Nephron progenitor cell (in vitro differentiated cells): ENCODE results near the gene UBAP2.
"Not testable (repeated sequence)": the region's sequence is repeated elsewhere in the genome, so short reads cannot be mapped to it uniquely, and the experiment has no call there.

Experiments used
- DNase-seq: peaks from one replicate; pipeline ENCODE4 v3.0.0; 2021
- H3K27ac Mint-ChIP-seq: 2 replicates; pipeline ENCODE4 v1.8.0; 2021; ENCODE audit warnings: mild to moderate bottlenecking, moderate library complexity, mixed read lengths
- H3K27me3 Mint-ChIP-seq: 2 replicates; pipeline ENCODE4 v1.8.0; 2021; ENCODE audit warnings: mild to moderate bottlenecking, low read depth, mixed read lengths; ENCODE audit not compliant: poor library complexity
- H3K36me3 Mint-ChIP-seq: 2 replicates; pipeline ENCODE4 v1.8.0; 2021; ENCODE audit warnings: low read depth, mixed read lengths
- H3K4me1 Mint-ChIP-seq: 2 replicates; pipeline ENCODE4 v1.8.0; 2021; ENCODE audit warnings: mixed read lengths
- H3K4me3 Mint-ChIP-seq: 2 replicates; pipeline ENCODE4 v1.8.0; 2021; ENCODE audit warnings: mild to moderate bottlenecking, moderate library complexity, mixed read lengths
- H3K9me3 Mint-ChIP-seq: 2 replicates; pipeline ENCODE4 v1.8.0; 2021; ENCODE audit warnings: mild to moderate bottlenecking, moderate library complexity, mixed read lengths
- CTCF ChIP-seq: fragments of 200-600 bp; sonication (generic); IDR thresholded peaks from 2 replicates; pipeline ENCODE4 v1.5.0; 2021; ENCODE audit warnings: antibody characterized with exemption

Gene UBAP2

GRCh38 chr9:33988219-33988890 is 60.3 kb downstream of the UBAP2 start:
- no peaks in the 10 kb centered on the region for H3K27me3 Mint-ChIP-seq
- no peak overlapping the region for H3K27ac Mint-ChIP-seq
- H3K9me3 Mint-ChIP-seq = no peaks in the 10 kb centered on the region
- no peak for DNase-seq
- H3K4me1 Mint-ChIP-seq = no peaks in the 10 kb centered on the region
- TF ChIP-seq CTCF = no peak
- peaks cover 58% of the 10 kb centered on the region for H3K36me3 Mint-ChIP-seq
- H3K4me3 Mint-ChIP-seq = no peak overlapping the region

DNA sequence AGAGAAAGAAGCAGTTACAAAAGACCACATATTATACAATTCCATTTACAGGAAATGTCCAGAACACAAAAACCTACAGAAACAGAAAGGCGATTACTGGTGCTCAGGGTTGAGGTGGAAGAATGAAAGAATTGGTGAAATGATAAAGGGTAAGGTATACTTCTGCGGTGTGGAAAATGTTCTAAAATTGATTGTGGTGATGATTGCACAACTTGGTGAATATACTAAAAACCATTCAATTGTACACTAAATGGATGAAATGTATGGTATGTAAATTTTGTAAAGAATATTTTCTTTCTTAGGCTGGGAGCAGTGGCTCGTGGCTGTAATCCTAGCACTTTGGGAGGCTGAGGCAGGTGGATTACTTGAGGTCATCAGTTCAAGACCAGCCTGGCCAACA is 72.3 kb downstream of the UBAP2 start:
- no peaks in the 10 kb centered on the region for H3K27me3 Mint-ChIP-seq
- no peaks in the 10 kb centered on the region for H3K9me3 Mint-ChIP-seq
- H3K27ac Mint-ChIP-seq = no peak overlapping the region
- no peak overlapping the region for H3K4me3 Mint-ChIP-seq
- TF ChIP-seq CTCF = no peak
- H3K36me3 Mint-ChIP-seq = peaks cover 43% of the 10 kb centered on the region
- no peak for DNase-seq
- no peaks in the 10 kb centered on the region for H3K4me1 Mint-ChIP-seq

DNA sequence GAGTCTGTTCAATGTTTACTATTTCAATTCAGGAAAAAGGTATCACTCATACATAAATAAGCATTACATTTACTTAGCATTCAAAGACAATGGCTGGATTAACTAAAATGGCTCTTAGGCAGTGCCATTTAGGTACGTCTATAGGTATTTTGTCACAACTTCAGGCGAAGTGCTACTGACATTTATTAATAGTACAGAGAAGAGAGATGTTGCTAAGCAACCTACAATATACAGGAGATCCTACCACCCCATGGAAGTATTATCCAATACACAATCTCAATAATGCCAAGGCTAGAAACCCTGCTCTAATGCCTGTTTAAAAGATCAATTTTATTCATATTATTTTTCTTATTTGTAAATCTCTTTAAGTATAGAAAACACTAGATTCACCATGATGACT is 76.0 kb downstream of the UBAP2 start:
- peaks cover 55% of the 10 kb centered on the region for H3K36me3 Mint-ChIP-seq
- H3K4me3 Mint-ChIP-seq = no peak overlapping the region
- H3K27me3 Mint-ChIP-seq = no peaks in the 10 kb centered on the region
- no peaks in the 10 kb centered on the region for H3K9me3 Mint-ChIP-seq
- no peak overlapping the region for H3K27ac Mint-ChIP-seq
- DNase-seq = no peak
- no peaks in the 10 kb centered on the region for H3K4me1 Mint-ChIP-seq
- TF ChIP-seq CTCF = no peak

GRCh38 chr9:33964086-33964768 is 84.5 kb downstream of the UBAP2 start:
- no peaks in the 10 kb centered on the region for H3K4me1 Mint-ChIP-seq
- no peak overlapping the region for H3K4me3 Mint-ChIP-seq
- TF ChIP-seq CTCF = no peak
- no peak for DNase-seq
- H3K36me3 Mint-ChIP-seq = peaks cover 61% of the 10 kb centered on the region
- no peaks in the 10 kb centered on the region for H3K9me3 Mint-ChIP-seq
- no peak overlapping the region for H3K27ac Mint-ChIP-seq
- no peaks in the 10 kb centered on the region for H3K27me3 Mint-ChIP-seq

DNA sequence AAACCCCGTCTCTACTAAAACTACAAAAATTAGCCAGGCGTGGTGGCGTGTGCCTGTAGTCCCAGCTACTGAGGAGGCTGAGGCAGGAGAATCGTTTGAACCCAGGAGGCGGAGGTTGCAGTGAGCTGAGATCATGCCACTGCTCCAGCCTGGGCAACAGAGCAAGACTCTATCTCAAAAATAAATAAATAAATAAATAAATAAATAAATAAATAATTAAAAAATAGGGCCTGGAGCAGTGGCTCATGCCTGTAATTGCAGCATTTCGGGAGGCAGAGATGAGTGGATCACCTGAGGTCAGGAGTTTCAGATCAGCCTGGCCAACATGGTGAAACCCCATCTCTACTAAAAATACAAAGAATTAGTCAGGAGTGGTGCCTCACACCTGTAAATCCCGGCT is 86.2 kb downstream of the UBAP2 start:
- not testable (repeated sequence) for H3K4me3 Mint-ChIP-seq, H3K4me1 Mint-ChIP-seq, DNase-seq, H3K27me3 Mint-ChIP-seq, H3K9me3 Mint-ChIP-seq, H3K27ac Mint-ChIP-seq
- peaks cover 57% of the 10 kb centered on the region for H3K36me3 Mint-ChIP-seq

GRCh38 chr9:33959725-33960124 is 89.0 kb downstream of the UBAP2 start:
- no peak for DNase-seq
- H3K4me3 Mint-ChIP-seq = no peak overlapping the region
- H3K36me3 Mint-ChIP-seq = peaks cover 59% of the 10 kb centered on the region
- no peak overlapping the region for H3K27ac Mint-ChIP-seq
- H3K4me1 Mint-ChIP-seq = no peaks in the 10 kb centered on the region
- H3K9me3 Mint-ChIP-seq = no peaks in the 10 kb centered on the region
- no peak for TF ChIP-seq CTCF
- H3K27me3 Mint-ChIP-seq = no peaks in the 10 kb centered on the region
